ENCODE results near the gene JOSD2.

- no peak for TF ChIP-seq POLR2A (IDR thresholded peaks at IDR 0.05)
- TF ChIP-seq CTCF (IDR thresholded peaks at IDR 0.05) = no peak
Observed at GRCh38 chr19:50479761-50480251, 31.2 kb downstream of the JOSD2 start.
